ENCODE measurements around the gene CCDC30.
"Not testable (repeated sequence)": the region's sequence is repeated elsewhere in the genome, so short reads cannot be mapped to it uniquely, and the experiment has no call there.

The CCDC30 gene

DNA sequence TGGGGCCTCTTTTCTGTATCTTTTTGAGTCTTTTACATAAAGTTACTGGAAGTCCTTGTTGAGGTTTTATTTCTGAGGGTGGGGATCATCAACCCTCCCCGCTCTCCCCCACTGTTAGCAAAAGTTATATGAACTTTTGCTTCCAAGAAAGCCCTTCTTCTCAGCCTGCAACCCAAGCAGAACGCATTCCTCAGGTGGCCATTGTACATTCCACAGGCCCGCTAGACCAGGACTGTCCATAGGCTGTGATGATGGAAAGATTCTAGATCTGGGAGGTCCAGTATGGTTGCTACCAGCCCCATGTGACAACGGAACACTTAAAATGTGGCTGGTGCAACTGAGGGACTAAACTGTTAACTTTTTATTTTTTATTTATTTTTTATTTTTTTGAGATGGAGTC is 207.3 kb downstream of the CCDC30 start:
- H3K27ac Mint-ChIP-seq: no peak overlapping the region
- H3K27me3 Mint-ChIP-seq: no peaks in the 10 kb centered on the region
- H3K36me3 Mint-ChIP-seq: peaks cover 54% of the 10 kb centered on the region
- DNase-seq: no peak
- no peaks in the 10 kb centered on the region for H3K4me1 Mint-ChIP-seq
- no peaks in the 10 kb centered on the region for H3K9me3 Mint-ChIP-seq
- H3K4me3 Mint-ChIP-seq: no peak overlapping the region
- CTCF ChIA-PET: interaction anchor here (0.5 kb wide), 1 partner anchor 60 kb away, joined by 3 read pairs; no protein-coding TSS in a partner anchor

GRCh38 chr1:42674214-42674613 is 211.1 kb downstream of the CCDC30 start:
- Mint-ChIP-seq H3K36me3 (peaks cover 34% of the 10 kb centered on the region), H3K4me1 (no peaks in the 10 kb centered on the region), H3K4me3 (no peak overlapping the region), H3K27me3 (no peaks in the 10 kb centered on the region), H3K27ac (no peak overlapping the region), H3K9me3 (no peaks in the 10 kb centered on the region)
- CTCF ChIA-PET: interaction anchor here (1.0 kb wide), 1 partner anchor 11 kb away, joined by 3 read pairs; no protein-coding TSS in a partner anchor
- DNase-seq: no peak

- Mint-ChIP-seq H3K9me3 (no peaks in the 10 kb centered on the region), H3K36me3 (peaks cover 33% of the 10 kb centered on the region), H3K4me3 (no peak overlapping the region), H3K4me1 (no peaks in the 10 kb centered on the region), H3K27ac (no peak overlapping the region), H3K27me3 (no peaks in the 10 kb centered on the region)
- no peak for DNase-seq
- CTCF ChIA-PET: no interaction called here
Measured at GRCh38 chr1:42674682-42675081, 211.6 kb downstream of the CCDC30 start.

GRCh38 chr1:42675467-42675866 is 212.4 kb downstream of the CCDC30 start:
- Mint-ChIP-seq H3K4me3 (no peak overlapping the region), H3K9me3 (no peaks in the 10 kb centered on the region), H3K36me3 (peaks cover 28% of the 10 kb centered on the region), H3K4me1 (peaks cover 5% of the 10 kb centered on the region), H3K27me3 (no peaks in the 10 kb centered on the region), H3K27ac (no peak overlapping the region)
- CTCF ChIA-PET: no interaction called here
- DNase-seq: no peak

DNA sequence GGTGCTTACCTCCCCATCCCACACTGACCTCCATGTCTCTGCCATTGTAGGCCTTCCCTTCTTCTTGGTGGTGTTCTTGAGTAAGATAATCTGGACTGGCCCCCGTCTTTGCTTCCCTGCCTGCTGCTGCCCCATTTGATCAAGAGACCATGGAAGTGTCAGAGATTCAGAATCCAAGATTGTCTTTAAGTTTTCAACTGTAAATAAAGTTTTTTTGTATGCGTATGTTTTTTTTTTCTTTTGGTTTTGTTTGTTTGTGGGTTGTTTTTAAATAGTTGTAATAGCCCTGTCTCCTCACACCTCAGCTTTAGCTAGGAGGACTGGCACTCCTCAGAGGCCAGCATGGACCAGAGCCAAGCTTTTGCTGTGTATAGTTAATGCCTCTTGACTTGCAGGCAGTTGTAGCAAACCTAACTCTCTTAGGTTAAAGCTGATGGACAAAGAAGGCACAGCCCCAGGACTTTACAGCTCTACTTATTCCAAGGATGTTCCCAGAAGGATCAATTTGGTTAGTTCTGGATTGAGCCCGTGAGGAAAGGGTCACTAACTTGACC is 213.5 kb downstream of the CCDC30 start:
- Mint-ChIP-seq H3K27ac (no peak overlapping the region), H3K4me3 (no peak overlapping the region), H3K4me1 (peaks cover 17% of the 10 kb centered on the region), H3K9me3 (no peaks in the 10 kb centered on the region), H3K36me3 (peaks cover 24% of the 10 kb centered on the region), H3K27me3 (no peaks in the 10 kb centered on the region)
- DNase-seq: no peak
- CTCF ChIA-PET: interaction anchor here (0.6 to 1.0 kb wide), 2 partner anchors 71 to 1104 kb away, joined by 3 read pairs; no protein-coding TSS in a partner anchor

DNA sequence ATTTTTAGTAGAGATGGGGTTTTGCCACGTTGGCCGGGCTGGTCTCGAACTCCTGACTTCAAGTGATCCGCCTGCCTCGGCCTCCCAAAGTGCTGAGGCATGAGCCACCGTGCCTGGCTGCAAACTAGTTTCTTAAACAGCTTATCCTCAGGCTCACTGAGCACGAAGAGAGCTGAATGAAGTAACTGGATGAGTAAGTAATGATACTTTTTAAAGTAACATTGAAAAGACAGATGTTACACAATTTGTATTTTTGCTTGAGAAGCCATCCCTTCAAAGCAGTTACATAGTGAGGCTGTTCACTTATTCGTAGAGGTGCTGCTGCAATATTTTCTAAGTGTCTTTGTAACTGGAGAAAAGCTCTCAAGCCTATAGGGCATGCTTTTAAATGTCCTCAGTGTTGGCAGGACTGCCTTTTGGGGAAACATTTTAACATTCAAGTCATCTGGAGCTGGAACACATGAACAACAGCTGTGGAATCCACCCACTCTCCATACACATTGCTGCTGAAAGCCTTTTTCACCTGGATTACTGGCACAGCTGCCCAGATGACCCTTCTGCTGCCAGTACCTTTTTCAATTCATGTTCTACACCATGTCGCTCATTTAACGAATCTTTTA is 216.4 kb downstream of the CCDC30 start:
- H3K36me3 Mint-ChIP-seq: peaks cover 25% of the 10 kb centered on the region
- peaks cover 29% of the 10 kb centered on the region for H3K4me1 Mint-ChIP-seq
- H3K27me3 Mint-ChIP-seq: peaks cover 3% of the 10 kb centered on the region
- DNase-seq: no peak
- H3K9me3 Mint-ChIP-seq: no peaks in the 10 kb centered on the region
- no peak overlapping the region for H3K4me3 Mint-ChIP-seq
- CTCF ChIA-PET: interaction anchor here (0.6 to 1.1 kb wide), 2 partner anchors 16 to 87 kb away, joined by 3 read pairs; no protein-coding TSS in a partner anchor
- H3K27ac Mint-ChIP-seq: no peak overlapping the region

DNA sequence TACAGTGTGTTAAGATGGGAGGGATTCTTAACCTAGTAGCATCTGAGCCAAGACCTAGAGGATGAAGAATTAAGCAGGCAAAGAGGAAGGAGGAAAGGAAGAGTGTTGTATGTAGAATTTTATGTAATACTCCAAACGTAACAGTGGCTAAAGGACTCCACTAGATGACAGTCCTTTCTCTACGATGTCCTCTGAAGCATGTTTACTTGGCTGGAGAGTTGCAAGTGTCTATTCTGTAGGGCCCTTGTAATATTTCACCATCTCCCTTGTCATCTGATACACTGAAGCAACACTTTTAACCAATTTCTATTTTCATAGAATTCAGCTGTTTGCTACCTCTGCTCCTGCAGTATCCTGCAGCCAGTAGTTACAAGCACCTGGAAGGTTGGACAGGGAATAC is 217.0 kb downstream of the CCDC30 start:
- H3K27me3 Mint-ChIP-seq: peaks cover 3% of the 10 kb centered on the region
- H3K9me3 Mint-ChIP-seq: no peaks in the 10 kb centered on the region
- peaks cover 35% of the 10 kb centered on the region for H3K4me1 Mint-ChIP-seq
- H3K4me3 Mint-ChIP-seq: peak overlapping the region; percentile 96
- no peak overlapping the region for H3K27ac Mint-ChIP-seq
- H3K36me3 Mint-ChIP-seq: peaks cover 31% of the 10 kb centered on the region
- CTCF ChIA-PET: interaction anchor here (0.6 to 1.2 kb wide), 3 partner anchors 16 to 86 kb away, joined by 3 read pairs; no protein-coding TSS in a partner anchor
- no peak for DNase-seq

- Mint-ChIP-seq H3K9me3 (no peaks in the 10 kb centered on the region), H3K4me1 (peaks cover 45% of the 10 kb centered on the region), H3K4me3 (peak overlapping the region; percentile 96), H3K36me3 (peaks cover 29% of the 10 kb centered on the region), H3K27ac (peak overlapping the region; percentile 98), H3K27me3 (peaks cover 3% of the 10 kb centered on the region)
- CTCF ChIA-PET: interaction anchor here (1.2 kb wide), 2 partner anchors 23 to 85 kb away, joined by 3 read pairs; no protein-coding TSS in a partner anchor
- peak; percentile 27 for DNase-seq
Measured at GRCh38 chr1:42680921-42681683, 218.0 kb downstream of the CCDC30 start.

DNA sequence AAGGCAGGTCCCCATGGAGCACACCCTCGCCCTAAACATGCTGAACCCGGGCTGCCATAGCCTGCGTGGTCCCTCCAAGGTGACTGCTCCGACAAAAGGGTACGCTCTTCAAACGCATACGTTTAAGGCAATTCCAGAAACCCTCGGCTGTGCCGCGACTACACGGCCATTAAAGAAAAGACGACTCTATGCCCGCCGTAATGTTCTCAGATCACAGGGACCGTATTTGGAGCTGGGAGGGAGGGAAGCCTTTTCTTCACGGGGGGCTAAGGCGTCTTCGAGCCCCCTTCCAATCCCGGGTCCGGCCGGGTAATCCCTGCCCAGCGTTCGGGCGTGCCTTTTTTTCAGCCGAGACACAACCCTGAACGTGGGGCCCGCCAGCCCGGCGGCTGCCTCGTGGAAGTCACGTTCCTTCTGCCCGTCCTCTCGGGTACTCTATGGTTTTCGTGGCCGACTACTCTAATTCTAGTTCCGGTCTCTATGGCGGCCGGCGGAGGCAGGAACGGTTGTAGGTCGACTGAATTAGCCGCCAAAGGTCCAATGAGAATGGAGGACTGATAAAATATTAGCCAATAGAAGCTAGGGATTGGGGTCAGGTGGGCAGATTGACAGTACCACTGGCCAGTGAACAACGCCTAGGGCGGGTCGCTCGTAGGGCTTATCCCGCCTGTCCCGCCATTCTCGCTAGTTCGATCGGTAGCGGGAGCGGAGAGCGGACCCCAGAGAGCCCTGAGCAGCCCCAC is 218.8 kb downstream of the CCDC30 start, which contains the start of gene YBX1:
Gene YBX1, plus strand, starts transcription at position 678 of the 743 bp plus-strand sequence. CDS start 148 bp downstream, outside the sequence.
- no peaks in the 10 kb centered on the region for H3K9me3 Mint-ChIP-seq
- peaks cover 3% of the 10 kb centered on the region for H3K27me3 Mint-ChIP-seq
- CTCF ChIA-PET: interaction anchor here (1.0 to 1.6 kb wide), 3 partner anchors 24 to 104 kb away, joined by 3 to 4 read pairs (median 4); partner anchors contain the start of gene PPIH
- peak within 1 kb of the TSS; percentile 98 for H3K27ac Mint-ChIP-seq
- peaks cover 31% of the 10 kb centered on the region for H3K36me3 Mint-ChIP-seq
- H3K4me1 Mint-ChIP-seq: peaks cover 53% of the 10 kb centered on the region
- DNase-seq: peak; percentile 96
- H3K4me3 Mint-ChIP-seq: peak within 1 kb of the TSS; percentile 96

DNA sequence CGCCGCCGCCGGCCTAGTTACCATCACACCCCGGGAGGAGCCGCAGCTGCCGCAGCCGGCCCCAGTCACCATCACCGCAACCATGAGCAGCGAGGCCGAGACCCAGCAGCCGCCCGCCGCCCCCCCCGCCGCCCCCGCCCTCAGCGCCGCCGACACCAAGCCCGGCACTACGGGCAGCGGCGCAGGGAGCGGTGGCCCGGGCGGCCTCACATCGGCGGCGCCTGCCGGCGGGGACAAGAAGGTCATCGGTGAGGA is 219.3 kb downstream of the CCDC30 start:
- H3K4me3 Mint-ChIP-seq: peak overlapping the region; percentile 96
- H3K9me3 Mint-ChIP-seq, H3K27me3 Mint-ChIP-seq, DNase-seq: not testable (repeated sequence)
- peaks cover 33% of the 10 kb centered on the region for H3K36me3 Mint-ChIP-seq
- CTCF ChIA-PET: interaction anchor here (1.0 to 1.6 kb wide), 3 partner anchors 12 to 104 kb away, joined by 3 to 4 read pairs (median 4); partner anchors contain the start of gene PPIH
- H3K4me1 Mint-ChIP-seq: peaks cover 58% of the 10 kb centered on the region
- H3K27ac Mint-ChIP-seq: peak overlapping the region; percentile 98

DNA sequence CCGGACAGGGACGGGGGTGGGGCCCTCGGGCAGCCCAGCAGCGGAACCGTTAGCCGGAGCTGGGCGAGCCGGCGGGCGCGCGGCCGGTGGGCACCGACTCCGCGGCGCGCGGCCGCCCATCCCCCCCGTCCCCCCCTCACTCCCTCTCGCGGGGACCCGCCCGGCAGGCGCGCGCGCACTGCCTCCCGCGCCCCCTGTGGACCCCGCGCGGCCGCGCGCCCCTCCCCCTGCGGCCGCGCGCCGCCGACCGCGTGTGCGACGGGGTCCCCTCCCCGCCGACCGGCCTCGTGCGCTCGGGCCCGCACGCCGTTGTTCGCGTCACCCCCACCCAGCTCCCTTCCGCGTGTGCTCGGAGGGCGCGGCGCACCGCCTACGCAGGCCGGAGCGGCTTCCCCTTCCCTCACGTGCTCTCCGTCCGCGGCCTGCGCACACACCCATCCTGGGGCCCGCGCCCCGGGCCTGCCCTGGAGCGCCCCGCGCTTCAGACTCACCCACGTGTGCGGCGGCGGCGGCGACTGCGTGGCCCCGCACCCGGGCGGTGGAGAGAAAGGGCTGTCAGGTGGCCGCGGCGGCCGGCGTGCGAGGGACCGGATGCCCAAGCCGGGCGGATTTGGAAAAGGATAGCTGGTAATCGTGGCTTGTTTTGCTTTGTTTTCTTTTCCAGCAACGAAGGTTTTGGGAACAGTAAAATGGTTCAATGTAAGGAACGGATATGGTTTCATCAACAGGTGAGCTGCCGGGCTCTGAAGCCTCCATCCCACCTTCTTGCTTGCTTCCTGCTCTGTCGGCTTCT is 219.8 kb downstream of the CCDC30 start:
- Mint-ChIP-seq H3K4me3 (peak overlapping the region; percentile 95), H3K4me1 (peaks cover 64% of the 10 kb centered on the region), H3K36me3 (peaks cover 38% of the 10 kb centered on the region), H3K27me3 (peaks cover 3% of the 10 kb centered on the region), H3K9me3 (no peaks in the 10 kb centered on the region), H3K27ac (peak overlapping the region; percentile 95)
- peak; percentile 75 for DNase-seq
- CTCF ChIA-PET: interaction anchor here (1.0 to 1.6 kb wide), 3 partner anchors 11 to 105 kb away, joined by 3 to 4 read pairs (median 4); partner anchors contain the start of gene PPIH

- Mint-ChIP-seq H3K4me1 (peaks cover 74% of the 10 kb centered on the region), H3K27me3 (peaks cover 3% of the 10 kb centered on the region), H3K9me3 (no peaks in the 10 kb centered on the region), H3K4me3 (peak overlapping the region; percentile 95), H3K36me3 (peaks cover 39% of the 10 kb centered on the region), H3K27ac (peak overlapping the region; percentile 53)
- peak; percentile 23 for DNase-seq
- CTCF ChIA-PET: no interaction called here
Measured at GRCh38 chr1:42684139-42684538, 221.1 kb downstream of the CCDC30 start.

DNA sequence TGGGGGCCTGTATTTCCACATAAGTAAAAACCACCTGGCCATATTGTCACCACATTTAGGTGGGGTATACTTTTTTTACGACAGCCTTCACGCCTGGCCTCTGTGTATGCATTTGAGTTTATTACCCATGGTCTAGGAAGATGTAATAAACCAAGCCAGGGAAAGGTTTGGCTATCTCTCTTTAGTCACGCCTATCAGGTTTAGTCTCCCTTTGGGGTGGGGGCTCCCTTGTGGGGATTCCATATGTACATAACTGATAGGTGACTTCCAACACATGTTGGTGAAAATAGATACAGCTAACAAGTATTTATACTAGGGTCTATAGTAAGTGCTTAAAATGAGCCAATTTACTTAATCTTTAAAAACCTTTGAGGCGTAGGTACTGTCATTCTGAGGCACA is 223.3 kb downstream of the CCDC30 start:
- Mint-ChIP-seq H3K9me3 (no peaks in the 10 kb centered on the region), H3K36me3 (peaks cover 39% of the 10 kb centered on the region), H3K4me3 (no peak overlapping the region), H3K4me1 (peaks cover 80% of the 10 kb centered on the region), H3K27me3 (peaks cover 3% of the 10 kb centered on the region), H3K27ac (no peak overlapping the region)
- CTCF ChIA-PET: no interaction called here
- no peak for DNase-seq

Data from activated naive CD4-positive, alpha-beta T cell treated with anti-CD3 and anti-CD28 coated beads, Interleukin-2, amount 10 ng/mL, durations not matched to agents 7 days and 5 days (primary cell).